Activated gamma-delta T cell treated with anti-CD3 and anti-CD28 coated beads, Interleukin-2, amount 50 U/mL, for 16 hours (primary cell): ENCODE data around the gene INKA1.

ENCODE experiments used
- DNase-seq: peaks from one replicate; pipeline ENCODE4 v3.0.0-alpha.2; 2020; ENCODE audit warnings: low read depth

Gene INKA1

DNA sequence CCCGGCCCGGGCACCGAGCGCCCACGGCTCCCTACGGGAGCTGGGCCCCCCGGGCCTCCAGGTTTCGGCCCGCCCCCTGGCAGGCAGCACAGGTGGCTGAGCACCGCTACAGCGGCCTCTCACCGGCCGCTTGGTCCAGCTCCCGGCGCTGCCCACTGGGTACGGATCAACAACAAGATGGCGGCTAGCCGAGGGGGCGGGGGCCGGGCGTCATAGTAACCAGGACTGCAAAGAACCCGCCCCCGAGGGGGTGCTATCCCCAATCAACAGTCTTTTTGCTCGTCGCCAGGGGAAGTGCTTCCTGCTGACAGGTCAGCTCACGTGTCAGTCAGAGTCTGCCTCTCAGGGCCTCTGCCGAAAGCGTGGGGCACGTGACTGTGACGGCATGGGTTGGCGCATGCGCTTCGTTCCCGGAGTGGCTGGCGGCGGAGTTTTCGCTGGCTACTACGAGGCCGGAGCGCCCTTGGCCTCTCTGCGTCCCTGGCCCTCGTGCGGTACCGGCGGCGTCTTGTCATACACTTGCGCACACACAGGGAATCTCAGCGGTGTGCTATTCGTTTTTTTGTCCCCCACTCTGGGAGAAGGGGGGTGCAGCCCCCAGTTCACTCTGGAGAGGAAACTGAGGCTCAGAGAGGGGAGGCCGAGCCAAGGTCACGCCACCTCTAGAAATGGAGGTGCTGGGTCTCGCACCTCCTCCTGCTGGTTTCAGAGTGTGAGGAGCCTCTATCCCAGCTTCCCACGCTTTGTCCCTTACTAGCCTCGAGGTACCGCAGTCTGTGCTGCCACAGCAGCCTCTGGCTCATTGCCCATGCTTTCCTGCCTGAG lies 16.5 kb upstream of the INKA1 start, which contains the start of gene IP6K1:
Gene IP6K1 (minus strand): TSS at position 186 of the 825 bp plus-strand sequence. CDS start 38,502 bp downstream, outside the sequence.
- peak; percentile 100 for DNase-seq

- no peak for DNase-seq
Measured at GRCh38 chr3:49787182-49787464, 15.9 kb upstream of the INKA1 start.

GRCh38 chr3:49787536-49787935 lies 15.5 kb upstream of the INKA1 start:
- DNase-seq: no peak

DNA sequence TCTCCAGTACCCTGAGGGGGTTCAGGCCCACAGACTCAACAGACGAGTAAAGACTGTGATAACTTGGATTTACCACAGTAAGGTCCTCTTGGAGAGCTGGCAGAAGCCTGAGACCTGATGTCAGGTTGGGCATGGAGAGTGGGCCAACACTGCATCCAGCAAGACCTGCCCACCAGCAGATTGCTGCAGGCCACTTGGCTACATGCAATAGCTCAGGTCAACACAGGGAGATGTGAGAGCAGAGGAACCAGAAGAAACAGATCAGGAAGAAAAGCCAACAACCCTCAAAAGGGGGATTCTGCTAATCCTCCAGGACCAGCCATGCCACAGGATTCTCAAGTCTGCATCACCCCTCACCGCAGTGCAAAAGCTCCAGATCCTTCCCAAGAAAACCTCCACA lies 15.0 kb upstream of the INKA1 start:
- DNase-seq: no peak

GRCh38 chr3:49790626-49791411 lies 12.2 kb upstream of the INKA1 start:
- no peak for DNase-seq

DNA sequence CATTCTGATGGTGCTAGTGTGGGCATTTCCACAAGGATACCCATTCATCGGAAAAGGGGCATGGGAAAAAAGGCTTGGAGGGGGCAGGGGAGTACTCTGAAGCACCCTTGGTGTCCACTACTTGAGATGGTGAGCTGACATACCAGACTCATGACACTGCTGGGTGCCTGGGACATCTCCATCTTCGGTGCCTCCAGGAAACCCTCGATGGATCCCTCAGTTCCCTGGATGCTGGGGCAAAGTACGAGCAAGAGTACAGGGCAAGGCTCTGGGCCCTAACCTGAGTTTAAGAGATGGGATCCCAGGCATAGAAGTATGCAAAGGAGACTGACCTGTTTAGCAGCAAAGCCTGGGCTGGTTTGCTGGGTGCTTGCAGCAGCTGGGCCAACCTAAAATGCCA lies 11.5 kb upstream of the INKA1 start:
- no peak for DNase-seq

- no peak for DNase-seq
Measured at GRCh38 chr3:49792371-49793150, 10.5 kb upstream of the INKA1 start.

GRCh38 chr3:49793486-49794085 lies 9.5 kb upstream of the INKA1 start:
- DNase-seq: no peak

DNA sequence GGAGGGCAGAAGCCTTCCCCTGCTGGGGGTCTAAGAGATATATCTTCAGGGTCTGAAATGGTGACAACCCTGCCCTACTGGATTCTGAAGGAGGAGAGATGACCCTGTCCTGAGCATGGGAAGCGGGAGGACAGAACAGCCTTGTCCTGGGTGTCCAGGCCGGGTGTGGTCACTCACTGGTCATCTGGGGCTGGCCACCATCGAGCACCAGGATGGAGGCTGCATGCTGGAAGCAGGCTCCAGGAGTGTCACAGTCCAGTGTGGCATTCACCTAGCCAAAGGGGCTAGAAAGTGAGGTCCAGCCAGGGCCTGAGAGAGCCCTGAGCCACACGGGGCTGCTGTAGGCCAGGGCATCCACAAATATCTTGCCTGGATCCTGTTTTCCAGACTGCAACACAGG lies 8.6 kb upstream of the INKA1 start:
- DNase-seq: no peak

DNA sequence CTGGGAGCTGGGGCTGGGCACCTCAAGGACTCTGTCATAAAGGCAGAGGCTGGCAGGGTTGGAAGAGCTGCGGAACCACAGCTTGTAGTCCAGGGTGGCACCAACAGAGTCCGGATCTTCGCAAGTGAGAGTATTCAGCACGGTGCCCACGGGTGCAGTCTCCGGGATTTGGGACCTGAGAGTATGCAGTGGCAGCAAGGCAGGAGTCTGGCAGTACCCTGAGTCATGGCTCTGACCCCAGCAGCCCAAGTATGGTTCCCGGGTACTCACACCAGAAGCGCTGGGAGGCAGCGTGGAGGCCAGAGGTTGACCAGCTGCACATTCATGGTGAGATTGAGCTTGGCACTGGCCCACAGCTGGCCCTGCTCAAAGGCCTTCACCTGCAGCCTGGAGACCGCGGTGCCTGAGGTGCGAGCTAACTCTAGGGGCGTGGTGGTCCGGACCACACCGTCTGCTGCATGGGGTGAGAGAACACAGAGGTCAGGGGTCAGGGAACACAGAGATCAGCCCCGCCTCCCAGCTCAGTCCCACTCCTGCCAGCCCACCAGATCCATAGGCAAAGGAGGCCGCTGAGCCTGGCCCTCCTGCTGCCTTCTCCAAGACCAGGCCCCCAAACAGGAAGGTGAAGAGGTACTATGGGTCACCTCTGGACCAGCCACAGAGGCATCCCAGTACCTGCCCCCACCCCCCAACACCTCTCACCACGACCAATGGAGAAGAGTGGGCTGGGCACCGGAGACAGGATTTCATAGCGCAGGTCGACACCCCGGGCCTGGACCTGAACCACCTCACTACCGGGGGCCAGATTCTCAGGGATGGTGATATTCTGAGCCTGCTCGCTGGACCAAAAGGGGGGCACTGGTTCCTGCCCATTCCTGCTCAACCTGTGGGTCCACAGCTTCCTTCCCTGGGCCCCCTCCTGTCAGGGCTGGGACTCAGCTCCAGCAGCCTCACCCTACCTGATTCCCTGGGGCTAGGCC lies 7.8 kb upstream of the INKA1 start:
- no peak for DNase-seq

GRCh38 chr3:49799105-49799504 lies 4.0 kb upstream of the INKA1 start:
- no peak for DNase-seq

DNA sequence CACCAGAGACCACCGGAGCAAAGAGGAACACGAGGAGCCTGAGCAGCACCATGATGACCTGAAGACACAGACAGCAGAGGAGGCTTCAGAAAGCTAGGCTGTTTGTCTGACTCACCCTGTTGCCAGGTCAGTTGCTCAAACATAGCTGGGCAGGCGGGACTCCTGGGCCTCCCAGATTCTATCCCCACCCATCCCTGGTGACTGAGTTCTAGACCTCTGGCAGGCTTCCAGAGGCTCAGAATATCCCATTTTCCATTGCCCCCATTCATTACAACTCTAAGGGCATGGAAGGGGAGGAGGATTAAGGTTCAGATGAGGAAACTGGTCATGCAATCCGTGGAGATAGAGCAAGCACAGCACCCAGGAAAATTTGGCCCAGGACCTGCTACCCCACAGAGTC lies 3.3 kb upstream of the INKA1 start, which contains the start of gene CDHR4:
Gene CDHR4 (minus strand): TSS at position 113 of the 400 bp plus-strand sequence. CDS start 61 bp downstream, at position 52.
- no peak for DNase-seq

DNA sequence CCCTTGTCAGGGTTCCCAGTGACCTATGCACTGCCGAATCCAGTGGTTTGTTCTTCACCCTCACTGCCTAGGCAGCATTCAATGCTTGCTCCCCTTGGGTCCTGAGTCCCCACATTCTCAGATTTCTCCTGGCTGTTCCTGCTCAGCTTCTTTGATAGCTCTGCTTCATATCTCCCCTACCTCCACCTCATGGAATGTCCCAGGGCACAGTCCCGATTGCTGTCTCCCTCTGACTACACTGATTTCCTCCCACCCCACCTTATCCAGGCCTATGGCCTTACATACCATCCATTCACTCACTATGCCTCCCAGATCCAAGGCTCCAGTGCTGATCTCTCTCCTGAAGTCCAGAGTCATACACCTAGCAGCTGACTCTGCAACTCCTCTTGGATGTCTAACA lies 1.9 kb upstream of the INKA1 start:
- DNase-seq: no peak

- DNase-seq: no peak
Measured at GRCh38 chr3:49803465-49804140, 542 bp downstream of the INKA1 start.

GRCh38 chr3:49804141-49805041 lies 1.3 kb downstream of the INKA1 start:
- no peak for DNase-seq

DNA sequence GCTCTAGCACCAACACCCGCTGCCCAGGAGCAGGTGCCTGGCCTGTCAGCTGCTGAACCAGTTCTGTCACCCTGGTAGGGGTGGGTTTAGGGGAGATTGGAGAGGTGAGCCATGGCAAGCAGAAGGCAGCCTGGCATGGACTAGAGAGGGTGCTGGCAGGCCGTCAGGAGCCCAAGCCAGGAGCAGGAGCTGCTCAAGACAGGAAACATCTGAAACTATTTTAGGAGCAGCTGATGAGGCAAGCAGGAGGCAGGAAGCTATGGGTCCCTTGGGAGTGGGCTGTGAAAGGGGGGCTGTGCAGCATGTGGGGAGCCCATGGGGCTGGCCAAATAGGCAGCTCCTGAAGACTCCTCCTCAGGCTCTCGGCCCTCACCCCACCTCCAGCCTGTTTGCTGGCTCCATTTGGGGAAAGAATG lies 2.3 kb downstream of the INKA1 start:
- DNase-seq: no peak

DNA sequence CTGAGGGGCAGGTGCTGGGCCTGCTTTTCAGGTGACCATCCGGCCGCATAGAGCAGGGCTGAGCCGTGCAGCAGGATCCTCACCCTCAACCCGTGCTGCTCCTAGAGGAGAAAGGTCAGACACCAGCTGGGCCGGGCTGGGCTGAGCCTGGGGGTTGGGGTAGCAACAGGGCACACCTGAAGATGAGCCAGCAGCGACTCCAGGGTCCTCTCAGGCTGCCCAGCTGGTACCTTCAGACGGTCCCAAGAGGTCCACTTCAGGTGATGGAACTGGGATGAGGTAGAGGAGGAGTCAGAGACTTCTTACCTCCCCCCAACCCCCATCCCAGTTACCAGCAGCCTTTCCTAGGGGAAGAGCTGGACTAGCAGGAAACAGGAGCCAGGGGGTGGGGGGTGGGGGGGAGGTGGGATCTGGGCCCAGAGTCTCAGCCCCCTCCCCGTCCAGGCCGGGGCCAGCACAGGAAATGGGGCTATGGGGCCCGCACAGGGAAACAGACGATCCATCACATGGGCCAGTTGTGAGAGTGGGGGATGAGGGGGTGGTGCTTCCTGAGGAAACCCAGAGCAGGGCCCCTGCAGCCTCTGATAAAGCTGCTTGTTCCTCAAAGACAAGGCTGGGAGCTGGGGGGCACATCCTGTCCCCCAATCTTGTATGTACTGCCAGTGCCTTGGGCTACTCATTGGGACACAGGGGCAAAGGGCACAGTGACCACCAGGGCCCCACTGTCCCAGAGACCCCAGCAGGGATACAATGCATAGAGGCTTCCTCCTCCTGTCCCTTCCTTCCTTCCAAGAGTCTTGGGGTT lies 3.0 kb downstream of the INKA1 start:
- DNase-seq: no peak

DNA sequence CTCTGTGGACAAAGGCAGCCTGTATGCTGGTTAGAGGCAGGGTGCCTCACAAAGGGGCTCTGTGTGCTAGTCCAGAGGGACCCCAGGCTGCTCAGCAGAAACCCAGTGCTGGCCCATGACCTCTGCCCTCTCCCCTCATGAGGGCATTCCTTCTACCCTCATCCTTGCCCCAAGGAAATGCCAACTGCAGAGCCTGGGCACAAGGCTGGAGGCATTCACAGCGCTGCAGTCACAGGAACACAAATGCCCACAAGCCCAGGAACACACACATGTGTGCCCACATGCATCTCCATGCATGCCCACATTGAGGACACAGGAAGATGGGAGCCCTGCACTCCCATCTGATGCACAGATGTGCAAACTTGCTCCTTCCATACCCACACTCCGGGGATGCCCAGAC lies 3.8 kb downstream of the INKA1 start:
- DNase-seq: no peak
